ENCODE measurements around the gene ADAMTS1.

ADAMTS1 gene

DNA sequence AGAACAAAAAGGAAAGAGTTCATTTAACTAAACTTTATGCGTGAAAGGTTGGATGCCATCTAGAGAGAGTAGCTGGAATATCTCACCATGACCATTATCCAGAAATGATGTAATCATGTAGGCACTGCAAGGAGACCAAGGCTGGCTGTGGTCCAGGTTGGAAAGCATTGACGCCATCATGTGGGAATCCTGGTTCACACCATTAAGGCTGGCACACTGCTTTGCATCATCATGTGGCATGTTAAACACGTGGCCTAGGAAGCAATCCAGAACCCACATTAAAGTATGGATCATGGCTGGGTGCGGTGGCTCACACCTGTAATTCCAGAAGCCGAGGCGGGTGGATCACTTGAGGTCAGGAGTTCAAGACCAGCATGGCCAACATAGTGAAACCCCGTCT is 4.3 kb downstream of the ADAMTS1 start:
- intact Hi-C loops (cut with DNase I; ENCODE audit: low total_unique reads), result no loop called here
- H3K27ac ChIP-seq, result peak overlapping the region; percentile 26 to 95
- TF ChIP-seq, protein P1, sequence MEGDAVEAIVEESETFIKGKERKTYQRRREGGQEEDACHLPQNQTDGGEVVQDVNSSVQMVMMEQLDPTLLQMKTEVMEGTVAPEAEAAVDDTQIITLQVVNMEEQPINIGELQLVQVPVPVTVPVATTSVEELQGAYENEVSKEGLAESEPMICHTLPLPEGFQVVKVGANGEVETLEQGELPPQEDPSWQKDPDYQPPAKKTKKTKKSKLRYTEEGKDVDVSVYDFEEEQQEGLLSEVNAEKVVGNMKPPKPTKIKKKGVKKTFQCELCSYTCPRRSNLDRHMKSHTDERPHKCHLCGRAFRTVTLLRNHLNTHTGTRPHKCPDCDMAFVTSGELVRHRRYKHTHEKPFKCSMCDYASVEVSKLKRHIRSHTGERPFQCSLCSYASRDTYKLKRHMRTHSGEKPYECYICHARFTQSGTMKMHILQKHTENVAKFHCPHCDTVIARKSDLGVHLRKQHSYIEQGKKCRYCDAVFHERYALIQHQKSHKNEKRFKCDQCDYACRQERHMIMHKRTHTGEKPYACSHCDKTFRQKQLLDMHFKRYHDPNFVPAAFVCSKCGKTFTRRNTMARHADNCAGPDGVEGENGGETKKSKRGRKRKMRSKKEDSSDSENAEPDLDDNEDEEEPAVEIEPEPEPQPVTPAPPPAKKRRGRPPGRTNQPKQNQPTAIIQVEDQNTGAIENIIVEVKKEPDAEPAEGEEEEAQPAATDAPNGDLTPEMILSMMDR (IDR thresholded peaks at IDR 0.05), result no peak
- peak overlapping the region; percentile 79 to 82 for H3K4me3 ChIP-seq
- H3K36me3 ChIP-seq, result peaks cover 63 to 66% (median 65%) of the 10 kb centered on the region in 3 donors
- peak; percentile 57 to 89 for DNase-seq
- no peaks in the 10 kb centered on the region for H3K9me3 ChIP-seq
- H3K27me3 ChIP-seq, result no peaks in the 10 kb centered on the region
- peaks cover 0 to 63% (median 24%) of the 10 kb centered on the region in 4 donors for H3K4me1 ChIP-seq

DNA sequence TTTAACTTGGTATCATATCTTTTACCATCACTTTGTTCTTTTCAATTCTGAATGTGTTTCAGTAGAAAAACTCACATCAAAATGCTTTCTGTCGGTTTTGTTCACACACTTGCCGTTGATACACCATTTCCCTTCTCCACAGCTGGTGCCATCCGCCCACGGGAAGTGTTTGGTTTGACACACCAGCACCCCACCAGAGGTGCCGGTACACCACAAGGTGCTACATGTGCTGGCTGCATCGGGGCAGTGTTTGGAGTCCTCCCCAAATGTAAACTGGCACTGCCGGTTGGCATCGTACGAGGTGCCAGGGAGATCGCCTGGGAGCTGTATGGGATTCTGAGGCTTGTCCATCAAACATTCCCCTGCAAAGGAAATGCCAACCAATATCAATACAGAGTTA is 5.0 kb downstream of the ADAMTS1 start:
- intact Hi-C loops (cut with DNase I; ENCODE audit: low total_unique reads), result no loop called here
- Histone ChIP-seq H3K27ac (peak overlapping the region; percentile 26 to 95), H3K4me3 (peak overlapping the region; percentile 79 to 82), H3K27me3 (no peaks in the 10 kb centered on the region), H3K9me3 (no peaks in the 10 kb centered on the region), H3K36me3 (peaks cover 63 to 66% (median 65%) of the 10 kb centered on the region in 3 donors), H3K4me1 (peaks cover 0 to 63% (median 24%) of the 10 kb centered on the region in 4 donors)
- TF ChIP-seq, protein P1 (IDR thresholded peaks at IDR 0.05), result no peak
- no peak for DNase-seq

DNA sequence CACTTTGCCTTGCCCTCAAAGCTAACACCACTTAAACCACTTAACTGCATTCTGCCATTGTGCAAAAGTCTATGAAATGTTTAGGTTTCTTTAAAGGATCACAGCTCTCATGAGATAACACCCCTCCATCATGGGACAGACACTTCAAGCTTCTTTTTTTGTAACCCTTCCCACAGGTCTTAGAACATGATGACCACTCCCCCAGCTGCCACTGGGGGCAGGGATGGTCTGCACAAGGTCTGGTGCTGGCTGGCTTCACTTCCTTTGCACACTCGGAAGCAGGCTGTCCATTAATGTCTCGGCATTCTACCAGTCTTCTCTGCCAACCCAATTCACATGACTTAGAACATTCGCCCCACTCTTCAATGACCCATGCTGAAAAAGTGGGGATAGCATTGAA is 7.7 kb downstream of the ADAMTS1 start:
- intact Hi-C loops (cut with DNase I; ENCODE audit: low total_unique reads), result no loop called here
- DNase-seq, result no peak
- Histone ChIP-seq H3K27ac (peak overlapping the region in 1 of 2 donors; percentile 6), H3K9me3 (no peaks in the 10 kb centered on the region), H3K4me3 (peak overlapping the region in 1 of 2 donors; percentile 82), H3K36me3 (peaks cover 62 to 65% (median 65%) of the 10 kb centered on the region in 3 donors), H3K27me3 (no peaks in the 10 kb centered on the region), H3K4me1 (peaks cover 0 to 61% (median 25%) of the 10 kb centered on the region in 4 donors)
- TF ChIP-seq, protein P1 (IDR thresholded peaks at IDR 0.05), result no peak

DNA sequence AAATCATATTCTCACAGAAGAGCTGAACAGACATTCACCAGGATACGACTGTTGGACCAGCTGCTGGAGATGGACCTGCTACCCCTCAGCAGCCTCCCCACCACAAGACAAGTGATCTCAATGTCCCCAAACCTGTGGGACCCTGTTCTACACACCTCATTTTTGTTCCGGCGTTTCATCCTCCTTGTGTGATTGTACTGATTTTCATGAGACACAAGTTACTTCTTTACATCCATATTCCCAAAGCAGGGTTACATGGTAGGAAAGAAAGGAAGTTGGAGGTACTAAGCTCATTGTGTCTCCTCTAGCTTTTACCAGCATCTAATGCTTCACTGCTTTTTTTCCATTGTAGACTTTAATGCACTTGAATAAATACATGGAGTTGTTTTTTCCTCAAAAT is 8.7 kb downstream of the ADAMTS1 start:
- peak overlapping the region in 1 of 2 donors; percentile 6 for H3K27ac ChIP-seq
- no peak for DNase-seq
- TF ChIP-seq, protein P1 (IDR thresholded peaks at IDR 0.05), result no peak
- no peaks in the 10 kb centered on the region for H3K9me3 ChIP-seq
- no peak overlapping the region for H3K4me3 ChIP-seq
- H3K27me3 ChIP-seq, result no peaks in the 10 kb centered on the region
- peaks cover 52 to 56% (median 55%) of the 10 kb centered on the region in 3 donors for H3K36me3 ChIP-seq
- intact Hi-C loops (cut with DNase I; ENCODE audit: low total_unique reads), result no loop called here
- H3K4me1 ChIP-seq, result peaks cover 0 to 51% (median 20%) of the 10 kb centered on the region in 4 donors

DNA sequence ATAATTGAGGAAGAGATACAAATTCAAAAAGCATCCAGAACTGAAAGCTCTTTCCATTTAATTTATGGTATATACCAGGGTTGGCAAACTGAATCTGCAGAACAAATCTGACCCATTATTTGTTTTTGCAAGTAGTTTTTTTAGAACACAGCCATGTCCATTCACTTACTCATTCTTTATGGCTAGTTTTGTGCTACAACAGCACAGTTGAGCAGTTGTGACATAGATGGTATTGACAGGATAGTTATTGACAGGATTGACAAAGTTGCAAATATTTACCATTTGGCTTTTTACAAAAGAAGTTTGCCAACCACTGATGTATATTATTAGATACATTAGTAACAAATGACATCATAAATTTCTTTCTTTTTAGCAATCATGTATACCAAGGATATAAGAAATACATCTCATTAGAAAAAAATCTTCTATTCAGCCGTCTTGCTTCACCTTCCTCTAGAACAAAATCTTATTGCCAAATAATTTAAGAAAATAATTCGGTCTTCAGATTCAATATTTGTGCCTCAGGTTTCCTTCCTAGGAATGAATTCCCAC is 9.4 kb downstream of the ADAMTS1 start:
- Histone ChIP-seq H3K27me3 (no peaks in the 10 kb centered on the region), H3K9me3 (no peaks in the 10 kb centered on the region), H3K4me3 (no peak overlapping the region), H3K27ac (peak overlapping the region in 1 of 2 donors; percentile 15), H3K36me3 (peaks cover 44 to 49% (median 47%) of the 10 kb centered on the region in 3 donors), H3K4me1 (peaks cover 0 to 45% (median 18%) of the 10 kb centered on the region in 4 donors)
- TF ChIP-seq, protein P1 (IDR thresholded peaks at IDR 0.05), result no peak
- no peak for DNase-seq
- intact Hi-C loops (cut with DNase I; ENCODE audit: low total_unique reads), result no loop called here

Measured in tibial artery (tissue), 4 donors.